Ramos (cell line): ENCODE data around the gene PYDC2.

ENCODE experiments used
- in situ Hi-C: fragments of 300-500 bp; cut with MboI; formaldehyde crosslinking; loops from one replicate; pipeline ENCODE4 v1.14.3; 2022; ENCODE audit warnings: low sequenced_read_pairs; ENCODE audit not compliant: unreplicated experiment

PYDC2 gene

GRCh38 chr3:191461113-191461595 is at the start of gene PYDC2:
TSS of gene PYDC2 (plus strand) at chr3:191461163. CDS start at chr3:191461163, 0 bp downstream.
- in situ Hi-C loops = no loop called here

DNA sequence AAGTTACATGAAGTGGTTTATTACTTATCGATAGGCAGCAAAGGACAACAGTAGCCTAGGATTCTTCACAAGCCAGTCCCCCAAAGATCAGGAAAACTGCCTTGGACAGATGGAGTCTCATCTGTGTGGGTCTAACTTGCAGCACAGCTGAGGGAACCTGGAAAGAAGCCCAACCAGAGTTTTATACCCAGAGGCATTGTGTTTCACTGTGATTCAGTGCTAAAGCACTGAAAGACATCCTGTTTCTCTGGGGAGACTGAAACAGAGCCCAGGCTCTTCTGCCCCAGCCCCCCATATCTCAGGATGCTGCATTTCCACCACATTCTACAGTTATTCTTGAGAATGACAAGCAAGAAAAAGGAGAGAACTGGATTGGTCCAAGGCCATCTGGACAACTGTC is 48.2 kb upstream of the PYDC2 start:
- in situ Hi-C loops = no loop called here

DNA sequence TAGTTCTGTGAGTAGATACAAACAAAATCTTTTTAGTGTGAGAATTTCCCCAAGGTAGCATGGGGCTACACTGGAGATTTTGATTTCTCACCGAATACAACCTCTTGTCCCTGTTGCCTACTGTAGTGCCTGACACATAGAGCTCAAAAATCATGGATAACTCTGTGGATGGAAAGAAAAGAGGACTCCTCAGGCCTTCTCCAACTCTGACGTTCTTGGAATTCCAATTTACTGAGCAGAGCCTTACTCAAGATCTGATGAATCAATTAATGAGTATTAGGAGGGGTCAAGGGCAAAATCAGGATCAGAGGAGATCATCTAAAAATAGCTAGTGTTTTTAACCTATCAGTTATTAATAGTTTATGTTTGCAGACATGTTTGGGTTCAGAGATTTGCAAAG is 46.7 kb upstream of the PYDC2 start:
- in situ Hi-C loops = no loop called here

DNA sequence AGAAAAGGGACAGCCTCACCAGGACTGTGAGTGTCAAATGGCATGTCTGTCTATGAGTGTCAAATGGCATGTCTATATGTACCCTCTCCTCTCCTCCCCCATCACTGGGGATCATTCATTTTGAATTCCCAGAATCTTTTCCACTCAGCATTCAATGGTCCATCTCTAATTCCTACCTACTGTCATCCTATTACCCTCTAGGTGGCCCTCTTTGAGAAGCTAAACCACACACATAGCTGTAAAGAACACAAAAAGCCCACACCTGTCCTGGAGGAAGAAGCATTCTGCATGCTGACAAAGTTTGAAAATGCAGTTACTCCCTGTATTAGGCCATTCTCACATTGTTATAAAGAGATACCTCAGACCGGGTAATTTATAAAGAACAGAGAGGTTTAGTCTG is 46.2 kb upstream of the PYDC2 start:
- in situ Hi-C loops = loop anchor here (5.0 kb wide), 1 partner anchor 1023 kb away; no protein-coding TSS in a partner anchor

- in situ Hi-C loops = loop anchor here (5.0 kb wide), 1 partner anchor 1022 kb away; no protein-coding TSS in a partner anchor
Measured at GRCh38 chr3:191415566-191415965, 45.4 kb upstream of the PYDC2 start.

DNA sequence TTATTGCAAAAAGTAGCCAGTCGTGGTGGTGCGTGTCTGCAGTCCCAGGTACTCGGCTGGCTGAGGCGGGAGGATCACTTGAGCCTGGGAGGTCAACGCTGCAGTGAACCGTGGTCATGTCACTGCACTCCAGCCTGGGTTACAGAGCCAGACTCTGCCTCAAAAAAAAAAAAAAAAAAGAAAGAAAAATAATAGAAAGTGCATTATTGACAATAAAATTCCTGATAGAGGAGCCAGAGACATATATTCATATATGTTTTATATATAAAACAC is 43.6 kb upstream of the PYDC2 start:
- in situ Hi-C loops = loop anchor here (5.0 kb wide), 1 partner anchor 1020 kb away; no protein-coding TSS in a partner anchor

DNA sequence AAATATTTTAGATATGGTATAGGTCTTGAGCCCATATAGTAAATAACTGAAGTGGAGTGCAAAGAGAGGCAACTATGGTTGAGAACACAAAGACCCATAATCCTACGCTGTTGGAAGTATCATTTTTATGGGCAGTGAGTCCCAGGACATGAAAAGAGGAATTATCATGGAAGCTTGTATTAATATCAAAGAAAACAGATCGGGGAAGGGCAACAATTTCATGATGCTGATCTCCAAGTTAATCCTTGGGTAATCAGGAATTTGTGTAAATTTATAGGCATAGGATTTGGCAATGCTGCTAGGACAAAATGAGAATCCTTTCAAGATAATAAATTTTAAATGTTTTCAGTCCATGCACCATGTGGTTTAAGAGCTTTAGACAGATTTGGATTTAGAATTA is 40.2 kb upstream of the PYDC2 start:
- in situ Hi-C loops = no loop called here

DNA sequence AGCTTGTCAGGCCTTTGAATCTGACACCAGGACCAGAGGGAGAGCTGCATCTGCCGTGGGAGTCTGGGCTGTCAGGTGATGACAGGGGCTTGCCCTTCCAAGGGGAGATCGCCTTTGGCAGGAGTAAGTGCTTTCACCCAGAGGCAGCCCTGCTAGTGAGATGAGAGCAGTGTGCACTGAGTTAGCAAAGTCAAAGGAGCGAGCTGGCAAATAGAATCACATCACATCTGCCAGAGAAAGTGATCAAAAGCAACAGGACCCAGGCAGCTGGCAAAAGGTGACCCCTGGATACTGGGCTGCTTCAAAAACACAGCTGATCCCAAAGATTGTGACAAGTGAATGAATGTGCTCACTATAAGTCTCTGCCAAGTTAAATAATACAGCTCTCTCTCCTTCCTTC is 36.1 kb upstream of the PYDC2 start:
- in situ Hi-C loops = no loop called here

DNA sequence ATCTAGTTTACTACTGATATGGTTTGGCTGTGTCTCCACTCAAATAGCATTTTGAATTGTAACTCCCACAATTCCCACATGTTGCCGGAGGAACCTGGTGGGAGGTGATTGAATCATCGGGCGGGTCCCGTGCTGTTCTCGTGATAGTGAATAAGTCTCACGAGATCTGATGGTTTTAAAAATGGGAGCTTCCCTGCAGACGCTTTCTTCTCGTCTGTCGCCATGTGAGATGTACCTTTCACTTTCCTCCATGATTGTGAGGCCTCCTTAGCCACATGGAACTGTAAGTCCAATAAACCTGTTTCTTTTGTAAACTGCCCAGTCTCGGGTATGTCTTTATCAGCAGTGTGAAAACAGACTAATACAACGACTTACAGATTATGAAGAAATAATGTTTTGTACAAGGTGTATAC is 35.6 kb upstream of the PYDC2 start:
- in situ Hi-C loops = no loop called here

GRCh38 chr3:191426311-191426710 is 34.7 kb upstream of the PYDC2 start:
- in situ Hi-C loops = no loop called here

- in situ Hi-C loops = no loop called here
Measured at GRCh38 chr3:191428177-191428576, 32.8 kb upstream of the PYDC2 start.

DNA sequence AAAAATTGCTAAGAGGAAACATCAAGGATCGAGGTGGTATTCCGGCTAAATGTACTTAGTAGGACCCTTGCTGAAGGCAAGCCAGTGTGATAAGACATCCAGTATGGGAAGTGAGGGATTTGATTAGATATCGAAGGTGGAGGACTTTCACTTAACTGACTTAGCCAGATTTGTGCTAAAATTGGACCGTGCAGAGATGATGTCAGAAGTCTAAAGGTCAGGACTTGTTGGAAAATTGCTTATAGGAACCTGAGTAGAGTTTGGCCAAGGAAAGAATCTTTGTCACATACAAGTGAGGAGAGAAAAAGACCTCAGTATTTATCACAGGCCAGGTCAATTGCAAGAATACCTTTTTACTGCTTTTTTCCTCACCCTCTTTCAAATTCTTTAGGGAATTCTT is 30.9 kb upstream of the PYDC2 start:
- in situ Hi-C loops = no loop called here

DNA sequence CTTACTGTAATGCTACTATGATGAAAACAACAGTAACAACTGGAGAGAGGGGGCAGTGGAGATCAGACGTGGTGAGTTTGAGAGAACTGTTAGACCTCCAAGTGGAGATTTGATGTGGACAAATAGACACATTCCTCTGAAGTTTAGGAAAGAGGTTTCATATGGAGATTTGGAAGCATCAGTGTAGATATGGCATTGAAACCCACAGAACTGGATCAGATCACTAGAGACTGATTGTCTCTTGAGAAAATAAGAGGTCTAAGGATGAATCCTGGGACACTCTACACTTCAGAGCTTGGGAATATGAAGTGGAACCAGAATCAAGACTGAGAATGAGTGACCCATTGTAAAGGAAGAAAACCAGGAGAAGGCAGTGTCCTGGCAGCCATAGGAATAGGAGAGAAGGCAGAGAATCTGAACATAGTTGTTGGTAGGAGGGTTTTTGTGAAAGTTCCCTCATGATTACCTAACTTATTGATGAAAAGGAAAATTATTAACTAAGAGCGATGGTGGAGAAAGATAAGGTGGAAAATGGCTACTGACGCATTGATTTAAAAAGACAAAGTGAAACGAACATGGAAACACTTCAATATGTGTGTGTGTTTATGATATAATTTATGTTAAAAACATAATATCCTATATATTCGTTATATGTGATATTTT is 29.7 kb upstream of the PYDC2 start:
- in situ Hi-C loops = no loop called here

DNA sequence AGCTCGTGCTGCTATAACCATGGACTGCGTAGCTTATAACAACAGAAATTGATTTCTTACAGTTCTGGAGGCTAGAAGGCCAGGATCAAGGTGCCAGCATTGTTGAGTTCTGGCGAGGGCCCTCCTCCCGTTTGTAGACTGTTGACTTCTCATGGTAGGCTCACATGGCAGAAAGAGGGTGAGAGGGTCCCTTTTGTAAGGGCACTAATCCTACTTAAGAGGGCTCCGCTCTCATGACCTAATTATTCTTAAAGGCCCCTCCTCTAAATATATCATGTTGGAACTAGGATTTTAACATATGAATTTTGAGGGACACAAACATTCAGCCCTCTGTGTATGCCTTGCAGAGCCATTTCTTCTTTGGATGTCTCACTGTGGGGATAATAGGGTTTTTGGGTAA is 28.8 kb upstream of the PYDC2 start:
- in situ Hi-C loops = no loop called here

DNA sequence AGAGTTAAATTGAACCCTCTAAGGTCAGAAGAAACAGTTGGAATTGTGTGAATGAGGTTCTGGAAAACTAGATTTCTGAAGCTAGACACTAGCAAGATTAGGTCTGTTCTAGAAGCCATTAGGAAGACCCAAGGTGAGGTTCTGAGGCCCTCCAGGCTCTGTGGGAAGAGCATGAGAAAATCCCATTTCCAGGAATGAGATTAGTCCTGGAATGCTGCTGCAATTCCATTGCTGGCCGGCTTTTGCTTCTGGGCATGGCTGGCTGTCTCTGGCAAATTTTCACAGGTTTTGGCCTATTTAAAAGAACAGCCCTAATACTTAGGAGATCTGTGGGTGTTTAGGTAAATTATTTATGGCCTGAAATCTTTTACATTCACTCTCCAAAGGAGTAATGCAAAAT is 26.9 kb upstream of the PYDC2 start:
- in situ Hi-C loops = no loop called here

GRCh38 chr3:191435981-191436380 is 25.0 kb upstream of the PYDC2 start:
- in situ Hi-C loops = no loop called here

GRCh38 chr3:191438150-191438814 is 22.7 kb upstream of the PYDC2 start:
- in situ Hi-C loops = no loop called here

DNA sequence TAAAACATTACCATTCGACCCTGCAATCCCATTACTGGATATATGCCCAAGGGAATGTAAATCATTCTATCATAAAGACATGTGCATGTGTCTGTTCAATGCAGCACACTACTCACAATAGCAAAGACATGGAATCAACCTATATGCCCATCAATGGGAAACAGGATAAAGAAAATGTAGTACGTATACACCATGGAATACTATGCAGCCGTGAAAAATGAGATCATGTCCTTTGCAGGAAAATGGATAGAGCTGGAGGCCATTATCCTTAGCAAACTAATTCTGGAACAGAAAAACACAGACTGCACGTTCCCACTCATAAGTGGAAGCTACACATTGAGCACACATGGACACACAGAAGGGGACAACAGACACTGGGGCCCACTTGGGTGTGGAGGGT is 20.4 kb upstream of the PYDC2 start:
- in situ Hi-C loops = no loop called here

GRCh38 chr3:191441687-191442086 is 19.3 kb upstream of the PYDC2 start:
- in situ Hi-C loops = no loop called here

DNA sequence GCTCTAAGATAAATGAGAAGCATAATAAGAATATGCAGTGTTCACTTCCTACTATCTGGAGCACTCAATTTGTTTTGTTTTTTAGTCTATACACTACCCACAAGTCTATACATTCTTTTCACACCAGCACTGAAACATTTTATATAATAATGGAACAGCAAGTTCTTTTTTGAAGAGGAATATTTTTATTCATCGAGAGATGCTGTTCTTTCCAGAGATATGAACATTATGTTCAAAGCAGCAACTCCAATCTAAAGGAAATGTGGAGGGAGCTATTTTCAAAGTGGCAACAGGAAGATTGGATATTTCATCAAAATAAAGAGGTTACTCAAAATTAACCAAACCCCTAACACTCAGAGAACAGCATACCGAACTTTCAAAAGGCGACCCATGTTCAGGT is 16.4 kb upstream of the PYDC2 start:
- in situ Hi-C loops = no loop called here

DNA sequence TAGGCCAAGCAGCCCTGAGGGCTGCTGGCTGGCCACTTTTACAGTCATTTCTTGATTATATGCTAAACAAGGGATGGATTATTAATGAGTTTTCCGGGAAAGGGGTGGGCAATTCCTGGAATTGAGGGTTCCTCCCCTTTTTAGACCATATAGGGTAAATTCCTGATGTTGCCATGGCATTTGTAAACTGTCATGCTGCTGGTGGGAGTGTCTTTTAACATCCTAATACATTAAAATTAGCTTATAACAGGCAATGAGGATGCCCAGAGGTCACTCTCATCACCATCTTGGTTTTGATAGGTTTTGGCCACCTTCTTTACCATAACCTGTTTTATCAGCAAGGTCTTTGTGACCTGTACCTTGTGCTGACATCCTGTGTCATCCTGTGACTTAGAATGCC is 11.7 kb upstream of the PYDC2 start:
- in situ Hi-C loops = no loop called here
